CD4-positive, alpha-beta T cell treated with Interleukin-1 beta for 1 hour (primary cell): ENCODE results near the gene IVNS1ABP.

Experiments used
- DNase-seq, 2 donors: peaks; one replicate each; pipeline ENCODE4 v3.0.0-alpha.2; 2020 to 2022

The IVNS1ABP gene

DNA sequence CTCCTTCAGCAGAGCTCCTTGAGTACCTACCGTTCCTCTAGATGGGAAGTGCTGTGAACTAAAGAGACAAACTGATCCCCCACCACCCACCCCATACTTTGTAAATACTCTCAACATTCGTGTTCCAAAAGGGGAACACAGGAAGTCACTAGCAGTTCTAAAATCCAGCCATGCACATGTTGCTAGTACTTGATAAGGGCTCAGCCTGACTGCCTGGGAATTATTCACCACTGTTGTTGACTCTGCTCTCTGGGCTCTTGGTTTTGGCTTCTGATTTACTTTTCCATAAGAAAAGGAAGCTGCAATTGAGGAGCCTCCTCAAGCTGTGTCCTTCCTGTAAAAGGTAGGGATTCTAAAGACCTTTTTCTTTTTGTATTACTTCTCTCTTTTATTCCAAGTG, 67.5 kb downstream of the IVNS1ABP start:
- DNase-seq: no peak
